Hepatocyte (in vitro differentiated cells): ENCODE results near the gene MAPK11.

Experiments
- EZH2 ChIP-seq: fragments of 200-600 bp; sonication (generic); IDR thresholded peaks from 2 replicates; pipeline ENCODE4 v1.6.1; 2016; ENCODE audit warnings: antibody characterized with exemption, mild to moderate bottlenecking, borderline replicate concordance
- TF ChIP-seq, protein P1 (sequence below): fragments of 200-600 bp; sonication (generic); IDR thresholded peaks from 2 replicates; pipeline ENCODE4 v1.5.1; 2016; ENCODE audit warnings: antibody characterized with exemption, mild to moderate bottlenecking; ENCODE audit not compliant: poor library complexity

DNA sequence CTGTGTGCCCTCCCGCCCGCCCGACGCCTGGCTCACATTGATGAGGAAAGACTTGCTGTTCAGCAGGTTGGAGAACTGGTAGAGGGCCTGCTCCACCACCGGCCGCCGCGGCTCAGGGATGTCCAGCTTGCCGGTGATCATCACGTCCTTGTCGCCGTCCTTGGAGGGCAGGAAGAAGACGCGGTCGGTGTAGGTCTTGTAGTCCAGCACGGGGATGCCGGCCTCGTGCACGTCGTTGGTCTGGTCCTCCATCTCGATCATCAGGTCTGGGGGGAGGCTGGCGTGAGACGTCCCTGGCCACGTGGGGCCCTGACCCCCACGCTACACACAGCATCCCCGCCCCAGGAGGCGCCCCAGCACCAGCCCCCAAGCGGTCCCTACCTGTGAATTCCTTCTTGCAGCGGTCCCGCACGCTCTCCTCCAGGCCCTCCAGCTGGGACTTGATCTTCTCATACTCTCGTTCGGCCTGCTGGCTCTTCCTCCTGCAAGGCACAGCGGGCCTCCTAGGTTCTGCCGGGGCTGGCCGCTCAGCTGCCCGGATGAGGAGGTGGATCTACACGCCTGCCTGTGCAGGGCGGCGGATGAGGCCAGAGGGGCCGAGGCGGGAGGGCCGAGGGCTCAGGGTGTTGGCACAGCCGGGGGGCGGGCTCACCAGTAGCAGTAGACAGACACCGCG is 10.7 kb upstream of the MAPK11 start:
- TF ChIP-seq, protein P1, sequence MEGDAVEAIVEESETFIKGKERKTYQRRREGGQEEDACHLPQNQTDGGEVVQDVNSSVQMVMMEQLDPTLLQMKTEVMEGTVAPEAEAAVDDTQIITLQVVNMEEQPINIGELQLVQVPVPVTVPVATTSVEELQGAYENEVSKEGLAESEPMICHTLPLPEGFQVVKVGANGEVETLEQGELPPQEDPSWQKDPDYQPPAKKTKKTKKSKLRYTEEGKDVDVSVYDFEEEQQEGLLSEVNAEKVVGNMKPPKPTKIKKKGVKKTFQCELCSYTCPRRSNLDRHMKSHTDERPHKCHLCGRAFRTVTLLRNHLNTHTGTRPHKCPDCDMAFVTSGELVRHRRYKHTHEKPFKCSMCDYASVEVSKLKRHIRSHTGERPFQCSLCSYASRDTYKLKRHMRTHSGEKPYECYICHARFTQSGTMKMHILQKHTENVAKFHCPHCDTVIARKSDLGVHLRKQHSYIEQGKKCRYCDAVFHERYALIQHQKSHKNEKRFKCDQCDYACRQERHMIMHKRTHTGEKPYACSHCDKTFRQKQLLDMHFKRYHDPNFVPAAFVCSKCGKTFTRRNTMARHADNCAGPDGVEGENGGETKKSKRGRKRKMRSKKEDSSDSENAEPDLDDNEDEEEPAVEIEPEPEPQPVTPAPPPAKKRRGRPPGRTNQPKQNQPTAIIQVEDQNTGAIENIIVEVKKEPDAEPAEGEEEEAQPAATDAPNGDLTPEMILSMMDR: no peak
- TF ChIP-seq EZH2: no peak
